NCI-H524 (cell line): Measurements from ENCODE around the gene COL15A1.

ENCODE experiments used
- DNase-seq, 2 experiments: peaks; one replicate each; lab custom pipeline; 2025; lab: John Stamatoyannopoulos, UW

The COL15A1 gene

DNA sequence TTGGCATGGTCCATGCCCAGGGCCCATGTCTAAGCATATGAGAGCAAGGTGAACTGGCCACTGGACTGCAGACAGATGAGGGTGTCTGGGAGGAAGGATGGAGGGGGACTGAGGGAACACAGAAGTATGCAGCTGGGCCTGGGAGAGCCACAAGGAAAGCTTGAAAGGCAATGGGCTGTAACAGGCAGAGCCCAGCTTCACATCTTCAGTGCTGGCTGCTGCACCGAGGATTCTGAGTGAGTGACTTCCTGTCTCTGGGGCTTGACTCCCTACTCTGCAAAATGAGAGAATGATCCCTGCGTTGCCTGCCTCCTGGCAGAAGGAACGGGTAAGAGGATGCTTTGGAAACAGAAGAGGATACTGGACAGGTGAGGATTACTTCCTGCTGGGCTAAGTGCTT lies 29.0 kb downstream of the COL15A1 start:
- DNase-seq, result peak in 1 of 2 experiments; percentile 24

DNA sequence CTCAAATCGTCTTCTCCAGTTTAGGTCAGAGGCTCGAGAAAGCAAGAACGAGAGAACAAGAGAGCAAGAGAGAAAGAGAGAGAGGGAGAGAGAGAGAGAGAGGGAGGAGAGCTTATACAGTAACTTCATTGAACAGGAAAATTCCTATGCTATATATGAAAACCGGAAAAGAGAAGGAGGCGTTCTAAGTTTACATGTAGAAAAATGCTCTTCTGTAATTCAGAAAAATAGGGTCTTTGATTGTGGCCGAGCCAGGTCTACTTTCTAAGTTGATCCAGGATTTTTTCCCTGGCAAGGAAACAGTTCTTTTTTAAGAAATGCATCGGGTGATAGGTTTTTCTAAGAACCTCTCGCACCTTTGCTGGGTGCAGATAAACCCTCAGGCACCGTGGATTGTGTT lies 29.5 kb downstream of the COL15A1 start:
- DNase-seq, result no peak

DNA sequence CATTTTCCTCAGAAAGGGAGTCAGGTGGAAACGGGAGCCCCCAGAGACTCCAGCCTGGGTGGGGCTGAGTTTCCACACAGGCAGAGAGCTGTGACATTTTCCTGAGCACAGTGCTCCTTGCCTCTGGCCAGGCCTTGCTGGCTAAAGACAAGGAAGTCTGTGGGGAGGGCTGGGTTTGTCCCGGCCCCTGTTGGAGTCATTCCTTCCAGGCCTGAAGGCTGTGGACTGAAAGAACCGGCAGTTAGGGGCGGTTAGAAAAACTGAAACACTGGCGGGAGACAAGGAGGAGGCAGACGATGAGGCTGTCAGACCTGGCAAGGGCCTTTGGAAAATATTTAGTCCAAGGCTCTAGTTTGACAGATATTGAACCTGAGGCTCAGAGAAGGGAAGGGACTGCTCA lies 29.9 kb downstream of the COL15A1 start:
- DNase-seq, result no peak

DNA sequence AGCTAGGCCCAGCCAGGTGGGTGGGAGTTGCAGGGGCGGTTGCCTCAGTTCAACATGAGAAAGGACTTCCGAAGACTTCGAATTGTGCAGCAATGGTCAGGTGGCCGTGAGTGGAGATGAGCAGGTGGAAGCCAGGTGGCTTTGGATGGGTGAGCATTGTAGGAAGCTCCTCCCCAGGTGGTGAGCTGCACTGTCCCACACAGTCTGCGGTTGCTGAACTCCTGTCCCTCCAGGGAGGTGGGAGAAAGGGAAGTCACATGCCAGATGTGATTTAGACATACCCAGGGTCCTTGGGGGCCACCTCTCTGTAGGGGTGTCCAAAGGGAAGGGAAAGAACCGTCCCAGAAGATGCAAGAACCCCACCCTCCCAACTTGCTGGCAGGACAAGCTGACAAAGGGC lies 30.4 kb downstream of the COL15A1 start:
- no peak for DNase-seq

DNA sequence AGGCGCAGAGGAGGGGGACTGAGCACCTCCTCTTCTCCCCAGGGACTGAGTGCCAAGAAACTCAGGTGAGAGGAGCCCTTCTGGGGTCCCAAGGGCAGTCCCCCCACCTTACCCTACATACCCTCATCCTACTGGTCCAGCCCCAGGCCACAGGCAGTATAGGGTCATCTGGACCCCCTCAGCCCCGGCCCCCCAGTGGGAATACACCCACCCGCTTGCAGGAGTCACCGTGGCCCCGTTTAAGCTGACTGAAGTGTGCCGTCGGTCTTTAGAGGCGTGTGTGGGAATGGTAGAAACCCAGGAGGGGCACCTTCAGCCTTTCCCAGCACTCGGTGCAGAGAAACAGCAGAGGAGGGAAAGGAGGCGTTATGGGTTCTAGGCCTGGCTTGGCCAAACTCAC lies 30.8 kb downstream of the COL15A1 start:
- DNase-seq, result no peak

DNA sequence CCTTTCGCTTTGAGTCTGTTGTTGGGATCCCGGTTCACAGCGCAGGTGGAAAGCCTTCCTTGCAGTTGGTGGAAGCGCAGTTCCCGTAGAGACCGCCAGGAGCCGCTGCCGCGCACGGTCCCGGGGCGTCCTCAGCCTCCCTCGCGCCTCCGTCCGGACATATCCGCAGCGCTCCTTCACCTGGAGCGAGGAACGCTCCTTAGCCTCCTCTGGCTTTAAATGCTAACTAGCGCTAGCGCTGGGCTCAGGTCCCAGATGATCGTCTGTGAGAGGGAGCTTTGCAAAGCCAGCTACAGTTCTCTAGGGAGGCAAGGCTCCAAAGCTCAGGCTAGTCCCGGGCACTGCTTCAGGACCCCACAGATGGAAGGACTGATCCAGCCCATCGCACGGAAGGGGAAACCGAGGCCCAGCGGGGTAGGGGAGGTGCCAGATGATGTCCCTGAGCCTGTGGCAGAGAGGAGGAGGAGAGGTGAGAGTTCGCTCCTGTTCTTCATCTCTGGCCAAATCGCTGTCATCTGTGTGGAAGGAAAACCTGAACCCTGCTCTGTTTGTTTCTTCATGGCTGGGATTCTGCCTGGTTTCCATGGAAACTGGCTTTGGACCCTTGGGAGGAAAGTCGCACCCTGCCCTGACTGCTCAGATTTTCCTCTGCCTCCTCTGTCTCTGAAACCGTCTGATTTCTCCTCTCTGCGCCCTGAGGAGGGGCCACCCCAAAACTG lies 31.4 kb downstream of the COL15A1 start:
- DNase-seq, result peak; percentile 69 to 85

DNA sequence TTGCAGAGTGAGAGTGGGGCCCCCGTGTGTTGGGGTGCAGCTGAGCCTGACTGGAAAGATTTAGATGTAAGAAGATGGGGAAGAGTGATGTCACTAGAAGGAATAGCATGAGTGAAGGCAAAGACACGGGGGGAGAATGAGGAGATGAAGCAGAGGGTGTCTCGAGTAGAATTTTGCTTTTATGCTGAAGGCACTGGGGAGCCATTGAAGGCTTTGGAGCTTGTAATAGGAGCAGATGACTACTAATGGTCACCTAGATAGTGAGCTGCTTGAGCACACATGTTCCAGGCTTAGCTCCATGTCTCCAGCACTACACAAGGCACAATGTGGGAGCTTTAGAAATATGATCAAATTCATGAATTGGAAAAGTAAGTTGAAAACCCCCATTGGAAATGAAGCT lies 32.1 kb downstream of the COL15A1 start:
- DNase-seq, result no peak

DNA sequence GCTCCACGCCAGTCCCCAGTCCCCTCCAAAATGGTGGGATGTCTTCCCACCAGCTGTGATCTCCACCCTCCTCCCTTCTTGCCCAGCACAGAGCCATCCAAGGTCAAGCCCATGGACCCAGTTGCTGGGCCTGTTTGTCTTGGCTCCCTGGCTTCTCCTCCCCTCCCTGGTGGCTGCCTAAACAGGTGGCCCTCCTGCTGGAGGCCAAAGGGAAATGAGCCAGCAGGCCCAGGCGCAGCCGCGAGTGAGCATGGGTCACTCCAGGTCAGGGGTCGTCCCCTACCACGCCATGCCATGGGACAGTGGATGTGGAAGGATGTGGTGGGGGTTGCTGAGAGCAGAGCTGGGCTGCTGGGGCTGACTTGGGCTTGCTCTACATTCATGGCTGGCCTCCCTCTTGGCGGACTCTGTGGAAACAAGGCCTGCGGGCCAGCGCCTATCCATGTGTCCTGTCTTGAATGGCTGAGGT lies 33.6 kb downstream of the COL15A1 start:
- no peak for DNase-seq

DNA sequence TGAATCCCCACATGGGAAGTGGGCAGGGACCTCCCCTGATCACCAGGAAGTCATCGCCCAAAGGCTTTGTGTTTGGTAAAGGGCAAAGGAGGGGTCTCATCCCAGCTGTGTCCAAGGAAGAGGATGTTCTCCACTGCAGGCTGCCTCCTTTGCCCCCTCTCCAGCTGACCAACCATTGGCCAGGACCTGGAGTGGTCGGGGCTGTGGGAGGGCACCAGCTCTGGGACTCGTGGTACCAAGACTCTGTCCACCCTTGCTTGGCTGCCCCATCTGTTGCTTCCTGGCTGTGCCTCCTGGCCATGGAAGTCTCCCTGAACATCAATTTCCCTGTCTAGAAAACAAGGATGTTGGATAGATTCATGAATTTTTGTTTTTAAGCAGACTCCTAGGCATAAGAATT lies 34.1 kb downstream of the COL15A1 start:
- DNase-seq, result no peak

DNA sequence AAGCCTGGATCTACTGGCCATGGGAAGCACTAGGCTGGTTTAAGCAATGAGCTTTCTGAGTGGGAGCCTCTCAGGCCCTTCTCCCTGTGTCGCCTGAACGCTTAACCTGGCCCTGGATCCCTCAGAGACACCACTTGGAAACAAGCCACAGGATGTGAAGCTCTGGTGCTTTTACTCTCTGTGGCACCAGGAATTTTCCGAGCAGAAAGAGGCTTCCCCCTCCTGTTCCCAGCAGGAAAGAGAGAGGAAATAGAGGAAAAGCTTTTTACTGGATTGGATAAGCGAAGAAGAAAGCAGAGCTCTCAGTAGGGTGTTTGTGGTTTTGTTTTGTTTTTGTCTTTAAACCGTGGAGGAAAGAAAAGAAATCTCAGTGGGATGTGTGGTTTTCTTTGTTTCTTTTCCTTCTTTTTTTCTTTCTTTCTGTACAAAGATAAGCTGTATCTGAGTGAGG lies 34.5 kb downstream of the COL15A1 start:
- no peak for DNase-seq

DNA sequence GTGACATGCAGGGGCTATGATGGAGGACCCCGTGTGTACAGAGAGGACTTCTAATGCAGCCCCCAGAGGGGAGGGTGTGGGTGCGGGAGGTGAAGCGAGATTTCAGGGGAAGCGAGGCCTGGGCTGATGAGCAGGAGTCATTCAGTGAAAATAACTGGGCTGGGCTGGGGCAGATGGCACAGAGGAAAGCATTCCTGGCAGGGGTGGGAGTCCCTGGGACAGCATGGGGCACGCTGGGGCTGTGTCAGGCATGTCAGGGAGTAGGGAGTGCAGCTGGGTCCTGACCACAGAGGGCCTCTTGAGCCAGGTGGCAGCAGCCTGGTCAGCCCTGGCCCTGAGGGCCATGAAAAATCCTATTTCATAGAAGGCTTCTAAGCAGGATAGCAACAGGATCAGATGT lies 36.6 kb downstream of the COL15A1 start:
- peak in 1 of 2 experiments; percentile 13 for DNase-seq

DNA sequence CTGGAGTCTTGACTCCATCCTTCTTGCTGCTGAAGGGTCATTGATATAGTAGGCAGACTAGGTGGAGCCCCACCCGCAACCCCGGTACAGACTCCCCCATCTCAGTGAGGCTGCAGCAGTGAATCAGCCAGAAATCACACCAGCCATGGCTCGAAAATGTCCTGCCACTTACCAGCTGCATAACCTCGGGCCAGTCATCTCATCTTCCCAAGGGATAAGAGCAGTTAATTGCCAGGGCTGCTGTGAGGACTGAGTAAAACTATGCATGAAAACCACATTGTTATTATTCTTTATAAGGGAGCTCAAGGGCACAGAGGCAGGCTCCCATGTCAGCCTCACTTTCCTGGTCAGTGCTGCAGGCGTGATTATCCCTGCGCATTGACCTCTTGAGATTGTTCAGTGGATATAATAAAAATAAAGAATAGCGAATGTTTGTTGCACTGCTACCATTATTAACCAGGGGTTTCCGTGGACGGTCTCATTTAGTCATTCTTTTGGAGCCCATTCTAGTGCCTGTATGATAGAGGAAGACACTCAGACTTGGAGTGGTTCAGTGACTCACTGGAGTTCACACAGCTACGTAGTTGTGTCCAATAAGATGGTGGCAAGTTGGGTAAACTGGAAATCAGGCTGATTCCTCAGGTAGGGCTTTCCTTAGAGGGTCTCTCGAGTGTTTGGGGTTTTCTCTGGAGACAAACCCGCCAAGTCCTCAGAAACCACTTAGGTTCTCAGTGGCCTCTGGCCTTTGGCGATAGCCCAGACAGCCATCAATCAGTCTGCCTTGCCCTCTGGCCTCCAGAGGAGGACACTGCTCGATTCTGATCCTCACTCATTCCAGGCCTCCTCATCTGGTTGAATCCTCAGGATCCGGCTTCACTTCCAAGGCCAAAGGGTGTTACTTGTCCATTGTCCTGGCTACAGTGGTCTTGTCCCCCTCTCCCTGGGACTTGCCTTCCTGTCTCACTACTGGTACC lies 39.9 kb downstream of the COL15A1 start:
- DNase-seq, result no peak

DNA sequence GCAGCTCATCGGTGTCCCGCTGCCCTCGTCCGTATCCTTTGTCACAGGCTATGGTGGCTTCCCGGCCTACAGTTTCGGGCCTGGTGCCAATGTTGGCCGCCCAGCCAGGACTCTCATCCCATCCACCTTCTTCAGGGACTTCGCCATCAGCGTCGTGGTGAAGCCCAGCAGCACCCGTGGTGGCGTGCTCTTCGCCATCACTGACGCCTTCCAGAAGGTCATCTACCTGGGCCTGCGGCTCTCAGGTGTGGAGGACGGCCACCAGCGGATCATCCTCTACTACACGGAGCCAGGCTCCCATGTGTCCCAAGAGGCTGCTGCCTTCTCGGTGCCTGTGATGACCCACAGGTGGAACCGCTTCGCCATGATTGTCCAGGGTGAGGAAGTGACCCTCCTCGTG lies 41.9 kb downstream of the COL15A1 start:
- no peak for DNase-seq

DNA sequence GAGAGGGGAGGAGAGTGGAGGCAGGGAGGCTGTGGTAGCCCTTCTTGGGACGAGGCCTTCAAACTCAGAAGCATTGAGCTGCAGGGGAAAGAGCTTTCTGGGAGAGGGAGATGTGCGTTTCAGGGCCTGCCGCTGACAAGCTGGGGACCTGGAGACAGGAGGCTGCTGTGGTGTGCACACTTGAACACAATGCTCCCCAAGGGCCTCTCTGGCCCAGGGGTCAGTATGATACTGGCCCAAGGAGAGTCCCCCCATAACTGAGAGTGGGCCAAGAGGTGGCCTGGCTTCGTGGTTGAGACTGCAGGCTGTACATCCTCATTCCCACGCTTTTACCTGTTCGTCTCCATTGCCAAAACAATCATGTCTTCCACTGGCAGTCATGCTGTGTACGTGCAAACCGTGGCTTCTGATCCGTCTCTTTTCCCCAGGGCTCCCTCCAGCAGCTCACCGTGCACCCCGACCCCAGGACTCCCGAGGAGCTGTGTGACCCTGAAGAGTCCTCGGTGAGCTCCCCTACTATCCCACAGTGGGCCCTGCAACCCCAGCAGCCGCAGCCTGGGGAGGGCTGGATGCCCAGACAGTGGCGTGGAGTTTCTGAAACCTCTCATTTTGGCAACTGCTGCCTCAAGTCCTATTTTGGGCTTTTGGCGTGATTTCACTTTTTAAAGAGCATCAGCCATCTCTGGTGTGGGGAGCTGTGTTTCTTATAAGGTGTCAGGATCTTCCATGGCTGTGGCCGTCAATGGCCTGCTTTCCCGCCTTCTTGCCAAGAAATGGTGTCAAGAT lies 43.4 kb downstream of the COL15A1 start:
- DNase-seq, result no peak

DNA sequence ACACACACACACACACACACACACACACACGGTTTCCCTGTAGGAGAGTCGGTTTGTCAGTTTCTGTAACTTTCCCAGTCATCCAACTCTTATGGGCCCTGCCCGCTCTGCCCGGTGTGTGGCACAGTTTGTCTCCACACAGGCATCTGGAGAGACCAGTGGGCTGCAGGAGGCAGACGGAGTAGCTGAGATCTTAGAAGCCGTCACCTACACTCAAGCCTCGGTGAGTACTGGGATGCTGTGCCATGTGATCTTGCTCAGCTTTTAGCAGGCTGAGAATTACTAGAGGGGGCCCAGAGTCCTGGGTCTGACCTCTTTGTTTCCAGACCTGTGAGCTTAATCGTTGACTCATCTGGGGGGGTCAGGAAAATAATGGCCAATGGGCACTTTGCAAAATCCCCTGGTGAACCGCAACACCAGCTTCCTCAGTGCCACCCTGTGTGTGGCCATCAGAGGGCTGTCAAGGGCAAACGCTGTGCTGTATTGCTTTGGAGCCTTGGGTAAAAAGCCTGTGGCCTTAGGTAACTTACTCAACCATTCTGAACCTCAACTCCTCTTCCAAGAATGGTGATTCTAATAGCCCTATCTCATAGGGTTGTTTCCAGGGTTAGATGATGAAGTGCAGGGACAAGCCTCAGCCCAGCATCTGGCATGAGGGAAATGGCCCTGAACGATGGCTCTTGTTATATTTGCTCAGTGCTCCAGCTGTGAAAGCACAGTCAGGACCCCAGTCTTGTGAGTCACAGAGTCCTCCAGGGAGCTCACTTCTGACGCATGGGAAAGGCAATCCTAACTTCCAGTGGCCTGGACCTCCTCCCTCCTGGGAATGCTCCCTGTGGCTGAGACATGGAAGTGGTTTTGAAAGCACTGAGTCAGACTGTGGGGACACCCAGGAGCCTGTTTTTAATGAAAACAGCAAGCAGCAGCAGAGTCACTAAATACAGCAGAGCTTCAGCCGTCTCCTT lies 45.6 kb downstream of the COL15A1 start:
- no peak for DNase-seq

DNA sequence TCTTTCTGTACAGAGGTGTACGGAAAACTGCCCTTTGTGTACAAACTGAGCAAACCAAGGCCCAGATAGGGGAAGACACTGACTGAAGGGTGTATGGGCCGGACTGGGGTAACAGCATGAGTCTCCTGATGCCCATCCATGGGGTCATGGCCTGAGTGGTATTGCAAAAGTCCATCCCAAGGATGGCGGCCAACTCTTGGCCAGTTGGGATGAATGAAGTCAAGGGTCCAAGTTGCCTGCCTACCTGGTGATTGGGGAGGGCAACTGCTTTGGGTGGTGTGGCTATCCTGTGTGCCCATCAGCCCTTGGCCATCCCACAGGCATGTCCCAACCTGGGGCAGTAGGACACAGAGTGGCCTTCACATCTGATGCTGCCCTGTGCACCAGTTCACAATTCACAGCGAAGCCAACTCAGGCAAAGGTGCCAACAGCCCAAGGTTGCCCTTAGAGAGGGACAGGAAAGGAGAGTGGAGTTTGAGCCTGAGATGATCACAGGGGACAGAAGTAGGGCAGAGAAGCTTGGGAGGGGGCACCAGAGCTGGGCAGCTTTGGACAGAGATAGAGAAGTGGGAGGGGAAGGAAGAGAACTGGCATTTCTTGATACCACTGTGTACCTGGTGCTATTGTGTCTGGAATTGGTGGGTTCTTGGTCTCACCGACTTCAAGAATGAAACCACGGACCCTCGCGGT lies 46.6 kb downstream of the COL15A1 start:
- DNase-seq, result no peak

DNA sequence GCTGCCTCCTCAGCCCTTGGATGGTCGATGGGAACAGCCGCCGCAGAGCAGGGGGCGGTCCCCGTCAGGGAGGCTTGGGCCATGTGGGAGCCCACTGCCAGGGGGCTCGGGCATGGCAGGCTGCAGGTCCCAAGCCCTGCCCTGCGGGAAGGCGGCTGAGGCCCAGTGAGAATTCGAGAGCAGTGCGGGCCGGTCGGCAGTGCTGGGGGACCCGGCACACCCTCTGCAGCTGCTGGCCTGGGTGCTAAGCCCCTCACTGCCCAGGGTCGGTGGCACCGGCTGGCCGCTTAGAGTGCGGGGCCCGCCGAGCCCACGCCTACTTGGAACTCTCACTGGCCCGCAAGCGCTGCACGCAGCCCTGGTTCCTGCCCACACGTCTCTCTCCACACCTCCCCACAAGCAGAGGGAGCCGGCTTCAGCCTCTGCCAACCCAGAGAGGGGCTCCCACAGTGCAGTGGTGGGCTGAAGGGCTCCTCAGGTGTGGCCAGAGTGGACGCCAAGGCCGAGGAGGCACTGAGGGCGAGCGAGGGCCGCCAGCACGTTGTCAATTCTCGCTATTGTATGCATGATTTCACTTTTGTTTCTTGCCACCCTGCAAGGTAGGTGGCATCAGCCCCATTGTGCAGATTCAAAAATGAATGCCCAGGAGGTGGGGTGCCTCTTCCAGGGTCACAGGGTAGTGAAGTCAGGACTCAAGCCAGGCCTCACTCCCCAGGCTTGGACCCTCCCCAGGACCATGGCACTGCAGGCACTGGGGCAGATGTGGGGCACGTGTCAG lies 48.6 kb downstream of the COL15A1 start:
- no peak for DNase-seq

DNA sequence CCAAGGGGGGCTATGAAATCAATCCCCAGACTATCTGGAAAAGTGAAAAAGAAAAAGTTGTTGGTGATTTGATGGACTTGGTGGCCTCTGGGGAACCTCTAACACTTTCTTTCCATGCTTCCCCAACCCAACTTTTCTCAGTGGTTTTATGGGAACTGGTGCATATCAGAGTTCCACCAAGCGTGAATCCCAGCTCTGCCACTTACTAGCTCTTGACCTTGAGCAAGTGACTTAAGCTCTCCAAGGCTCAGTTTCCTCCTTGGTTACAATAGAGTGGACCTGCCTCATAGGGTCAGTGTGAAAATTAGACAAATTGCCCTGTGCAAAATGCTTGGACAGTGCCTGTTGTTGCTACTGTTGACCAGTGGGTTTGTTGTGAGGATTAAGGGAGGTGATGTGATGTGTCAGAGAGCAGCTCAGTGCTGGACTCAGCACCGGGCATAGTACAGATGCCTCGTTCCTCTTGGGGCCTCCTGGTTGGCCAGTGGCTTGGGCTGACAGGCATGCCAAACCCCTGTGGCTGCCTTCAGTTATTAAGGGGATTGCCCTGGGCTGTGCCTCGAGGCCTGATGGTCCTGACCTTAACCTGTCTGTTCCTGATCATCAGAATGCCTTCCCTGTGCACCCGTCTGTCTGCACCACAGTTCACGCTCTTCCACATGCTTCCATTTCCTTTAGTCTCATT lies 49.3 kb downstream of the COL15A1 start:
- DNase-seq, result no peak

DNA sequence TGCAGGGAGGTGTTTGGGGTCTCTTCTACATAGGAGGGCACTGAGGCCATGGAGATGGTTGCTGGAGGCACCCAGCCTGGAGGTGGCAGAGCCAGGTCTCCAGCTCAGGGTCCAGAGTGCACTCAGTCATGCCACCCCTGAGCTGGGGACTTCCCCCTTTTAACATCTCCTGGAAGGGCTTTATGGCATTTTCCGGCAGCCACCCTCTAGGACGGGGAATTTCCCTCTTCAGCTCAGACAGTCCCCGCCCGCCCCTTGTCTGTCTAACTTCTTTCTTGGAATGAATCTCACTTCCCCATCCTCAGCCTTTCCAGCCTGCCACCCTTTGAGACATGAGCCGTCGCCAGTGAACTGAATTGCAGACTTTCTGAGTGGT lies 49.9 kb downstream of the COL15A1 start:
- DNase-seq, result no peak
